GM12878 (cell line): ENCODE measurements around the gene RNASEH2B. TPM values are rescaled to one million over a fixed set of nuclear protein-coding genes. Genes with fewer than 3 reads are reported as not detected.

Experiments used
- ATAC-seq: fragments of 200-7000 bp; cut with Tn5 transposase; 3 replicates; pipeline ENCODE4 v1.9.1; 2020; ENCODE audit warnings: mild to moderate bottlenecking, moderate library complexity
- BruUV-seq: library from RNA; stranded (reverse); fragments of 400-500 nt; replicated peaks from 2 replicates; lab custom pipeline; 2021; lab: Mats Ljungman, UMichigan
- CTCF ChIA-PET: fragments of 300-600 bp; sonication (Branson Sonifier 250); formaldehyde crosslinking; extraction: SDS; loops from one replicate; lab custom pipeline; 2021; ENCODE audit warnings: inconsistent platforms; lab: Yijun Ruan, JAX
- POLR2A ChIA-PET: fragments of 350-600 bp; formaldehyde crosslinking; extraction: SDS; loops from one replicate; lab custom pipeline; 2021; ENCODE audit warnings: inconsistent platforms; lab: Charles Lee
- RAD21 ChIA-PET: fragments of 300-600 bp; sonication (Branson Sonifier 250); formaldehyde crosslinking; loops from one replicate; lab custom pipeline; 2023; ENCODE audit warnings: antibody characterized with exemption; ENCODE audit not compliant: unreplicated experiment; lab: Charles Lee
- SMC1A ChIA-PET: fragments of 300-600 bp; sonication (Branson Sonifier 250); formaldehyde crosslinking; loops from one replicate; lab custom pipeline; 2023; ENCODE audit not compliant: unreplicated experiment, uncharacterized antibody; lab: Charles Lee
- DNase-seq: peaks from one replicate; pipeline ENCODE4 v3.0.0-alpha.2; 2011; ENCODE audit warnings: low read depth, low spot score
- FAIRE-seq: peaks from 3 replicates; lab custom pipeline; 2011; peaks lifted over from hg19 to GRCh38; lab: Jason Lieb, UNC
- H2AFZ ChIP-seq: 2 replicates; pipeline ENCODE4 v1.6.0; 2011; ENCODE audit warnings: low read depth, low read length, control low read depth; ENCODE audit not compliant: control insufficient read depth
- H3K27ac ChIP-seq: 2 replicates; pipeline ENCODE4 v1.5.1; 2011; ENCODE audit warnings: control low read depth; ENCODE audit not compliant: control insufficient read depth, insufficient read depth
- H3K27me3 ChIP-seq, 2 experiments: replicated peaks in 1 of 2; 2 replicates each; pipeline versions ENCODE4 v1.6.0 to v1.6.1; 2011; ENCODE audit warnings: low read length in 1 of 2; ENCODE audit not compliant: control insufficient read depth in 2 of 2, insufficient read depth in 2 of 2
- H3K36me3 ChIP-seq, 2 experiments: 2 replicates each; pipeline ENCODE4 v1.5.1; 2011; ENCODE audit warnings: low read length in 1 of 2; ENCODE audit not compliant: control insufficient read depth in 2 of 2, insufficient read depth in 2 of 2
- H3K4me1 ChIP-seq: 2 replicates; pipeline ENCODE4 v1.6.1; 2011; ENCODE audit warnings: mild to moderate bottlenecking, low read length, moderate library complexity, mixed read lengths; ENCODE audit not compliant: control insufficient read depth, insufficient read depth
- H3K4me2 ChIP-seq: 2 replicates; pipeline ENCODE4 v1.6.0; 2011; ENCODE audit warnings: control low read depth; ENCODE audit not compliant: control insufficient read depth, insufficient read depth
- H3K4me3 ChIP-seq: fragments of 200-600 bp; sonication (generic); 2 replicates; pipeline ENCODE4 v1.5.1; 2016
- H3K79me2 ChIP-seq: 2 replicates; pipeline ENCODE4 v1.6.0; 2011; ENCODE audit warnings: low read length; ENCODE audit not compliant: control insufficient read depth, insufficient read depth
- H3K9ac ChIP-seq: 2 replicates; pipeline ENCODE4 v1.8.0; 2011; ENCODE audit warnings: low read length, control low read depth, mixed read lengths; ENCODE audit not compliant: control insufficient read depth, insufficient read depth
- H3K9me3 ChIP-seq: replicated peaks from 3 replicates; pipeline ENCODE4 v1.5.1; 2011; ENCODE audit warnings: mild to moderate bottlenecking, low read length; ENCODE audit not compliant: control insufficient read depth, insufficient read depth
- H4K20me1 ChIP-seq: 2 replicates; pipeline ENCODE4 v1.6.0; 2011; ENCODE audit not compliant: control insufficient read depth, insufficient read depth
- ASH2L ChIP-seq: fragments of 300-600, 200-600 bp; sonication (generic); IDR thresholded peaks from 2 replicates; pipeline ENCODE4 v1.6.1; 2017; ENCODE audit warnings: low read depth, mild to moderate bottlenecking, borderline replicate concordance
- ATF3 ChIP-seq: IDR thresholded peaks from 2 replicates; pipeline ENCODE4 v1.6.1; 2011; ENCODE audit warnings: low read depth, mild to moderate bottlenecking, low read length, moderate library complexity, borderline replicate concordance; ENCODE audit errors: extremely low read depth
- FOXK2 ChIP-seq: fragments of 450-650 bp; IDR thresholded peaks from 2 replicates; pipeline ENCODE4 v1.6.1; 2017; ENCODE audit warnings: mild to moderate bottlenecking, moderate library complexity
- FOXM1 ChIP-seq: IDR thresholded peaks from 2 replicates; pipeline ENCODE4 v1.6.1; 2012; ENCODE audit warnings: low read depth, mild to moderate bottlenecking, inconsistent platforms, low read length, moderate library complexity
- HDAC2 ChIP-seq: fragments of 200-600 bp; sonication (generic); IDR thresholded peaks from 2 replicates; pipeline ENCODE4 v1.6.1; 2017
- HDAC6 ChIP-seq: fragments of 200-600 bp; sonication (generic); IDR thresholded peaks from one replicate; pipeline ENCODE4 v1.8.0; 2017; ENCODE audit warnings: antibody characterized with exemption; ENCODE audit not compliant: unreplicated experiment
- HDGF ChIP-seq: fragments of 450-650 bp; IDR thresholded peaks from 2 replicates; pipeline ENCODE4 v1.6.1; 2016; ENCODE audit warnings: antibody characterized with exemption
- KAT2A ChIP-seq: conservative IDR thresholded peaks from 2 replicates; pipeline ENCODE4 v1.6.1; 2011; ENCODE audit warnings: low read depth, low read length; ENCODE audit not compliant: control insufficient read depth
- KDM1A ChIP-seq: fragments of 200-600 bp; sonication (generic); IDR thresholded peaks from 2 replicates; pipeline ENCODE4 v1.6.1; 2016; ENCODE audit warnings: borderline replicate concordance
- MXI1 ChIP-seq: fragments of 150-350 bp; IDR thresholded peaks from 2 replicates; pipeline ENCODE4 v1.6.1; 2011; ENCODE audit warnings: low read depth, mild to moderate bottlenecking, inconsistent platforms, low read length, improper control_type of control experiment
- MYC ChIP-seq: IDR thresholded peaks from 2 replicates; pipeline ENCODE4 v1.6.1; 2011; ENCODE audit warnings: mild to moderate bottlenecking, low read length, moderate library complexity, inconsistent platforms; ENCODE audit not compliant: insufficient read depth, insufficient replicate concordance, insufficient read length, severe bottlenecking
- NR2F1 ChIP-seq: fragments of 450-650 bp; conservative IDR thresholded peaks from 2 replicates; pipeline ENCODE4 v1.6.1; 2017; ENCODE audit warnings: mild to moderate bottlenecking
- PAX8 ChIP-seq: fragments of 450-650 bp; IDR thresholded peaks from 2 replicates; pipeline ENCODE4 v1.6.1; 2017; ENCODE audit warnings: mild to moderate bottlenecking, moderate library complexity
- POLR2AphosphoS5 ChIP-seq: IDR thresholded peaks from 2 replicates; pipeline ENCODE4 v1.6.1; 2011; ENCODE audit warnings: mild to moderate bottlenecking, low read length, inconsistent platforms
- RELB ChIP-seq: fragments of 450-650 bp; IDR thresholded peaks from 2 replicates; pipeline ENCODE4 v1.6.1; 2017; ENCODE audit warnings: low read depth, mild to moderate bottlenecking, moderate library complexity
- SUZ12 ChIP-seq: fragments of 200-600 bp; sonication (generic); IDR thresholded peaks from one replicate; pipeline ENCODE4 v1.6.1; 2018; ENCODE audit warnings: antibody characterized with exemption, mild to moderate bottlenecking; ENCODE audit not compliant: unreplicated experiment
- WRNIP1 ChIP-seq: IDR thresholded peaks from 2 replicates; pipeline ENCODE4 v1.6.1; 2011; ENCODE audit warnings: low read depth, low read length, improper control_type of control experiment, borderline replicate concordance
- ZNF592 ChIP-seq: fragments of 450-650 bp; IDR thresholded peaks from 2 replicates; pipeline ENCODE4 v1.6.1; 2017; ENCODE audit warnings: mild to moderate bottlenecking, moderate library complexity
- WGBS: methylation state at CpG from one replicate; pipeline ENCODE4 v1.1.6; 2016; ENCODE audit warnings: low lambda C conversion rate; ENCODE audit not compliant: insufficient replicate concordance, insufficient coverage; ENCODE audit errors: missing lambda C conversion rate; 5-methylcytosine and 5-hydroxymethylcytosine counted together
- in situ Hi-C: fragments of 300-500 bp; cut with MboI; formaldehyde crosslinking; loops from 9 replicates; pipeline ENCODE4 v1.14.3; 2018; ENCODE audit warnings: mixed read lengths
- intact Hi-C: fragments of 100-400 bp; cut with micrococcal nuclease; formaldehyde crosslinking; loops from one replicate; pipeline ENCODE4 v1.14.2; 2022; ENCODE audit not compliant: unreplicated experiment
- polyA plus RNA-seq, 11 experiments: library from polyadenylated mRNA; depleted of rRNA in 4 of 11; unstranded in 6 of 11; stranded (reverse) in 5 of 11; fragments of >200 nt; fragmentation: Nextera tagmentation in 4 of 11; fragmentation: Illumina TruSeq in 1 of 11; extraction: Ambion mirVana in 4 of 11; extraction: Trizol in 1 of 11; gene quantifications; 1 replicate in 1 of 11; 2 replicates in 10 of 11; pipeline versions ENCODE4 v1.2.1 to v1.2.3, GENCODE V29; 2011 to 2016; ENCODE audit warnings: inconsistent platforms in 2 of 11, missing spikeins in 2 of 11, low read depth in 1 of 11
- total RNA-seq, 4 experiments: library from RNA; depleted of rRNA in 3 of 4; stranded (reverse); fragments of >200 nt in 3 of 4; fragmentation: Illumina TruSeq in 1 of 4; extraction: Trizol in 1 of 4; gene quantifications; 2 replicates each; pipeline versions ENCODE4 v1.2.1 to v1.2.3, GENCODE V29; 2013 to 2021

RNASEH2B gene
- total and polyA plus RNA-seq, 10 of the 15 experiments (the other 5 are each of a cell fraction or from before 2014, with no cell fraction given), result 64.9 to 148 (median 97.3) TPM

- Histone ChIP-seq H3K9me3 (no peaks in the 10 kb centered on the region; the same call in 2 of the 3 replicates), H2AFZ (peak overlapping the region; percentile 79), H4K20me1 (no peaks in the 10 kb centered on the region), H3K27ac (peak overlapping the region; percentile 93), H3K4me2 (peak overlapping the region; percentile 78), H3K27me3 (no peaks in the 10 kb centered on the region), H3K36me3 (no peaks in the 10 kb centered on the region), H3K4me3 (peak overlapping the region; percentile 51; the same call in 1 of the 2 replicates), H3K4me1 (peaks cover 37% of the 10 kb centered on the region), H3K79me2 (no peaks in the 10 kb centered on the region), H3K9ac (peak overlapping the region; percentile 58)
- SMC1A ChIA-PET, result interaction anchor here (0.5 to 8.8 kb wide), 19 partner anchors 9 to 968 kb away, joined by 3 to 141 read pairs (median 5); partner anchors contain the start of gene RNASEH2B
- BruUV-seq, result no TSS peak
- POLR2A ChIA-PET, result interaction anchor here (0.5 to 3.2 kb wide), 6 partner anchors 18 to 813 kb away, joined by 3 to 39 read pairs (median 4); partner anchors contain the start of gene RNASEH2B
- in situ Hi-C loops, result no loop called here
- RAD21 ChIA-PET, result interaction anchor here (0.8 to 5.0 kb wide), 18 partner anchors 16 to 895 kb away, joined by 3 to 77 read pairs (median 4); partner anchors contain the start of gene INTS6
- under 1% methylated on average over 7 of the region's 7 CpGs for WGBS
- ATAC-seq (peak; percentile 73), DNase-seq (no peak), FAIRE-seq (no peak)
- intact Hi-C loops, result loop anchor here (2.0 to 5.0 kb wide), 3 partner anchors 82 to 1100 kb away; partner anchors contain the start of genes KPNA3 and TRIM13
- CTCF ChIA-PET, result interaction anchor here (0.6 to 6.8 kb wide), 13 partner anchors 10 to 916 kb away, joined by 3 to 85 read pairs (median 4); partner anchors contain the start of gene RNASEH2B
- TF ChIP-seq MXI1 (no peak), WRNIP1 (no peak), NR2F1 (no peak), HDAC2 (no peak), ZNF592 (no peak), KDM1A (no peak), POLR2AphosphoS5 (peak; percentile 69), ASH2L (no peak), SUZ12 (no peak), FOXM1 (no peak), HDAC6 (no peak), FOXK2 (no peak), PAX8 (no peak), ATF3 (no peak), MYC (no peak), RELB (0 out of 2 replicates have a peak, but pooled peaks have one; percentile 16), KAT2A (no peak), HDGF (no peak)
These were observed 17.2 kb upstream of the RNASEH2B start for GRCh38 chr13:50892210-50892944.
